LNCaP clone FGC (cell line): ENCODE measurements around the gene RACK1.
A peak's percentile ranks its signal among the peaks of the same experiment; 100 is the strongest.
"Not testable (repeated sequence)": the region's sequence is repeated elsewhere in the genome, so short reads cannot be mapped to it uniquely, and the experiment has no call there.

Experiments
- DNase-seq: peaks from one replicate; pipeline ENCODE4 v3.0.0-alpha.2; 2011; ENCODE audit warnings: low read depth
- H3K4me3 ChIP-seq: 2 replicates; pipeline ENCODE4 v1.5.1; 2011; ENCODE audit warnings: mild to moderate bottlenecking, low read depth, low read length, control low read depth
- TF ChIP-seq, protein P1 (sequence below): IDR thresholded peaks from 2 replicates; pipeline ENCODE4 v1.5.1; 2012; ENCODE audit warnings: mild to moderate bottlenecking; ENCODE audit not compliant: control insufficient read depth, insufficient read depth; ENCODE audit errors: extremely low read depth

RACK1 gene

DNA sequence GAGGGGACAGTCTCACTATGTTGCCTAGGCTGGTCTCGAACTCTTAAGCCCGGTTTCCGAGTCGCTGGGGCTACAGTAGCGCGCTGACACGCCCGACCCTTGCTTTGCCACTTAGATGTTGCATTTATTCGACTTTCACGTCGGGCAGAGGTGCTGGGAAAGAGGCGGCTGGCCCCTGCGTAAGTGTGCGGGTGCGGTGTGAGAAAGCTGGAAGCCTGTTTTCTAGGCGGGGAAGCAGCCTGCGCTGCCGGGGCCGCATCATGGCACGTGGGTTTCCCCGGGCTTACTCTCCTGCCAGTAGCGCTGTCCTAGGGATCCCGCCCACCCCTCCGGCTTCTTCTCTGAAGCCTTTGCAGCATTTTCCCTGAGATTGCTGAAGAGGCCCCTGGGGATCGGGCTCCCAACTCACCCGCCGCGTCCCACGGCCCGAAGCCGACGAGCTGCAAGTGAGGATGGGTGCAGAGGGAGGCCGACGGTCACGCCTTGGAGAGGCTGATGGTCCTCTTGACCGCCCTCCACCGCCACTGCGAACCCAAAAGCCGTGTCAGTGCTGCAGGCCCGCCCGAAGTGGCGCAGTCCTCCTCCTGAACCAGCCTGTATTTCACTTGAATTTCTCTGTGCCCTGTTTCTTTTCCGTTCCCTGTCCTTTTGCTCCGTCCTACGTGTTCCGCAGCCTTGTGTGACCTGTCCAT lies 26.4 kb downstream of the RACK1 start:
- peak overlapping the region; percentile 43 for H3K4me3 ChIP-seq
- DNase-seq = no peak
- TF ChIP-seq, protein P1, sequence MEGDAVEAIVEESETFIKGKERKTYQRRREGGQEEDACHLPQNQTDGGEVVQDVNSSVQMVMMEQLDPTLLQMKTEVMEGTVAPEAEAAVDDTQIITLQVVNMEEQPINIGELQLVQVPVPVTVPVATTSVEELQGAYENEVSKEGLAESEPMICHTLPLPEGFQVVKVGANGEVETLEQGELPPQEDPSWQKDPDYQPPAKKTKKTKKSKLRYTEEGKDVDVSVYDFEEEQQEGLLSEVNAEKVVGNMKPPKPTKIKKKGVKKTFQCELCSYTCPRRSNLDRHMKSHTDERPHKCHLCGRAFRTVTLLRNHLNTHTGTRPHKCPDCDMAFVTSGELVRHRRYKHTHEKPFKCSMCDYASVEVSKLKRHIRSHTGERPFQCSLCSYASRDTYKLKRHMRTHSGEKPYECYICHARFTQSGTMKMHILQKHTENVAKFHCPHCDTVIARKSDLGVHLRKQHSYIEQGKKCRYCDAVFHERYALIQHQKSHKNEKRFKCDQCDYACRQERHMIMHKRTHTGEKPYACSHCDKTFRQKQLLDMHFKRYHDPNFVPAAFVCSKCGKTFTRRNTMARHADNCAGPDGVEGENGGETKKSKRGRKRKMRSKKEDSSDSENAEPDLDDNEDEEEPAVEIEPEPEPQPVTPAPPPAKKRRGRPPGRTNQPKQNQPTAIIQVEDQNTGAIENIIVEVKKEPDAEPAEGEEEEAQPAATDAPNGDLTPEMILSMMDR = no peak

DNA sequence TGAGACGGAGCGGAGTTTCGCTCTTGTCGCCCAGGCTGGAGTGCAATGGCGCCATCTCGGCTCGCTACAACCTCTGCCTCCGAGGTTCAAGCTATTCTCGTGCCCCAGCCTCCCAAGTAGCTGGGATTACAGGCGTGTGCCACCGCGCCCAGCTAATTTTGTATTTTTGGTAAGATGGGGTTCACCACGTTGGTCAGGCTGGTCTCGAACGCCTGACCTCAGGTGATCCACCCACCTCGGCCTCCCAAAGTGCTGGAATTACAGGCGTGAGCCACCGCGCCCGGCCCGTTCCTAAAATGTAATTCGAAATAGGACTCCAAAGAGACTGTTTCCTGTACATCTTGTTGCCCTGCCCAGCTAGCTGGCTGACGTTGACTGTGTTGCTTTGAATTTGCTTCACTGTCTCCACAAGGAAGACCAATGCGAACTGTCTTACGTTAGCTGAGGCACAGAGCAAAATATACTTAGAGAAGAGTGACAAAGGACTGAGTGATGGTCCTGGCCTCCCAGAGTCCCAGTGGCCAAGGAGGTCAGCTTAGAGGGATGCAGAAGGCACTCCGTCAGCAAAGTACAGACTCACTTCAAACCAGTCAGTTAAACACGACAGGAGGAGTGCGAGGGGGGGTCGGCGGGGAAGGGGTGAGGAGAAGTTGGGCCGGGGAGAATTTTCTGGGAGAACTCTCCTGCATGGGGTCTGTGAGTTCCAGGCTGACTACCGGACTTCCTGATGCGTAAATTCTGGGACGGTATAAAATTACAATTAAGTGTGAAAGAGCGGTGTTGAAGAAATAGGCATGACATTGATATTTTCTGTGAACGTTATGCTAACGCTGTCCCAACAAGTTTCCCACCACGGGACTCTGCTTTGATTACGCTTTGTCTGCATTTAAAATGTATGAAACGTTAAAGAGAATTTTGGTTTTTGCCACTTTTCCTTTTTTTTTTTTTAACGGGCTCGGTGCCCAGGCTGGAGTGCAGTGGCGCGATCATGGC lies 27.4 kb downstream of the RACK1 start:
- H3K4me3 ChIP-seq = peak overlapping the region; percentile 44
- TF ChIP-seq, protein P1 = no peak
- DNase-seq = no peak

DNA sequence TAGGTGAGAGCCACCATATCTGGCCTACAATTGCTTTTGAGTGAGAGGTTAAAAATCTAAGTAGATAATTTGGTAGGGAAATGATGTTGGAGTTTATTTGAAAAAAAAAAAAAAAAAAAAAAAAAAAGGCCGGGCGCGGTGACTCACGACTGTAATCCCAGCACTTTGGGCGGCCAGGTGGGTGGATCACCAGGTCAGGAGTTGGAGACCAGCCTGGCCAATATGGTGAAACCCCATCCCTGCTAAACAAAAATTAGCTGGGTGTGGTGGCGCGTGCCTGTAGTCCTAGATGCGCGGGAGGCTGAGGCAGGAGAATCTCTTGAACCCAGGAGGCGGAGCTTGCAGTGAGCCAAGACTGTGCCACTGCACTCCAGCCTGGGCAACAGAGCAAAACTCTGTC lies 29.5 kb downstream of the RACK1 start:
- H3K4me3 ChIP-seq, DNase-seq: not testable (repeated sequence)

DNA sequence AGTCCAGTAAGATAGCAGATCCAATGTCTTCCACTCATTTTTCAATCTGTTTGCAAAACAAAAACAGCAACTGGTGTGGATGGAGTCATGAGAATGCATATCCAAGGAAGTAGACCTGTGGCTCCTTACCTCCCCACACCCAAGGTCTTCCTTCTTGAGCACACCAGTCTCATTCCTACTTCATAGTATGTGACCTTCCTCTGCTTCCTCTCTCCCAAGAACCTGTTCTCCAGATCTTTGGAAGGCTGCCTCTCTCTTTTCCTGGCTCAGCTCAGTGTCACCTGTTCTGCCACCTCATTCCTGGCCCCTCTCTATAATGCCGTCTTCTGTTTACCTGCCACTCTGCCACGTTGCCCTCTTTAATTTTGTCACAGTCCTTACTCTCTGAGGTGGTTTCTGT lies 30.8 kb downstream of the RACK1 start:
- TF ChIP-seq, protein P1 = no peak

DNA sequence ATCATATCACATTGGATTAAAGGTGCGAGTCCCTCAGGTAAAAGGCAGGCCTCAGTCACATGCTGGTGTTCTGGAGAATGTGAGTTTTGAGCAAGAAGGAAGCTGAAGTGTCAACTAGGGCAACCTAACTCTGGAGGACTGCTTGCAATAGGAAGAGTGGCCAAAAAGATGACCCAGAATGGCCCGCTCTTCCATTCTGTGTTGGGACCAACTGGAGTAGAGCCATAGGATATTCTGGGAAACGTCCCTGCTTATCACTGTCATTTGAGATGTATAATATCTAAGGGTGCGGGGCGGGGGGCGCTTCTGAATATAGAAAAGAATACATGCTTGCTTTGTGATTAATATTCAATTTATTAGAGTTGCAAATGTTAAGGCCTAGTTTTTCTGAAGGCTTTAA lies 31.6 kb downstream of the RACK1 start:
- H3K4me3 ChIP-seq = no peak overlapping the region
- no peak for DNase-seq
- TF ChIP-seq, protein P1 = no peak

More for the DNA sequence above, 30.8 kb downstream of the RACK1 start:
- DNase-seq = no peak
- H3K4me3 ChIP-seq = no peak overlapping the region

DNA sequence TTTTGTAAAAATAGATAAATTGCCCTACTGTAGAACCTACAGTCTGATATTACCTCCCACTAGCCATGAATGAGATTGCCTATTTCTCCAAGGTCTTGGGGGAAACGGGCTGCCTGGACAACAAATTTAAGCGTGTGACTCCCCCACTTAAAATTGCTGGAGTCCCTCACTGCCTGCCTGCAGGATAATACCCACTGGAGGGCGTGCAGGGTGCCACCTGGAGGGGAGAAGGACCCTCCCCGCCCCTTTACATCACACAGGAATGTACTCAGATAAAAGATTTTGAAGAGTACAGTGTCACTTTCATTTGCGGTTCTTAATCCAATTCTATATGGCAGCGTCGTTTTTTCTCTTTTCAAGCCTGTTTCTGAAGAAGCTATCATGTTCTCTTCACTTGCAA lies 32.5 kb downstream of the RACK1 start:
- TF ChIP-seq, protein P1 = no peak
- no peak overlapping the region for H3K4me3 ChIP-seq
- DNase-seq = no peak

DNA sequence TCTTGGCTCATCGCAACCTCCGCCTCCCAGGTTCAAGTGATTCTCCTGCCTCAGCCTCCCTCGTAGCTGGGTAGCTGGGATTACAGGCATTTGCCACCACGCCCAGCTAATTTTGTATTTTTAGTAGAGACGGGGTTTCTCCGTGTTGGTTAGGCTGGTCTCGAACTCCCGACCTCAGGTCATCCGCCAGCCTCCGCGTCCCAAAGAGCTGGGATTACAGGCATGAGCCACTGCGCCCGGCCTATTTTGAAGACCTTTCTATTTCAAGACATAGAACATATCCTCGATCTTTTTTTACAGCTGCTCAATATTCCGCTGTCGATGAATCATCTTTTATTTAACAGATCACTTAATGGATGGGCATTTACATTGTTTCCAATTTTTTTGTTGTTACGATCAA lies 33.0 kb downstream of the RACK1 start:
- DNase-seq, H3K4me3 ChIP-seq: not testable (repeated sequence)

DNA sequence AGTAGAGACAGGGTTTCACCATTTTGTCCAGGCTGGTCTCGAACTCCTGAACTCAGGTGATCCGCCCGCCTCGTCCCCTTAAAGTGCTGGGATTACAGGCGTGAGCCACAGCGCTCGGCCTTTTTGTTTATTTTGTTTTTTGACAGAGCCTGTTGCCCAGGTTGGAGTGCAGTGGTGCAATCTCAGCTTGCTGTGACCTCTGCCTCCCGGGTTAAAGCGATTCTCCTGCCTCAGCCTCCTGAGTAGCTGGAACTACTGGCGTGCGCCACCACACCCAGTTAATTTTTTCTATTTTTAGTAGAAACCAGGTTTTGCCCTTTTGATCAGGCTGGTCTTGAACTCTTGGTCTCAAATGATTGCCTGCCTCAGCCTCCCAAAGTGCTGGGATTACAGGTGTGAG lies 33.6 kb downstream of the RACK1 start:
- not testable (repeated sequence) for DNase-seq

DNA sequence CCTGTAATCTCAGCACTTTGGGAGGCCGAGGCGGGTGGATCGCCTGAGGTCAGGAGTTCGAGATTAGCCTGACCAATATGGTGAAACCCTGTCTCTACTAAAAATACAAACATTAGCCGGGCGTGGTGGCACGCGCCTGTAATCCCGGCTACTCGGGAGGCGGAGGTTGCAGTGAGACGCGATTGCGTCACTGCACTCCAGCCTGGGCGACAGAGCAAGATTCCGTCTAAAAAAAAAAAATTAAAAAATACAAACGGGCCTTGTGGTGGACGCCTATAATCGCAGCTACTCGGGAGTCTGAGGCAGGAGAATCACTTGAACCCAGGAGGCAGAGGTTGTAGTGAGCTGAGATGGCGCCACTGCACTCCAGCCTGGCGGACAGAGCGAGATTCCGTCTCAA lies 34.7 kb downstream of the RACK1 start:
- DNase-seq, H3K4me3 ChIP-seq: not testable (repeated sequence)

More for the DNA sequence above, 33.6 kb downstream of the RACK1 start:
- not testable (repeated sequence) for H3K4me3 ChIP-seq
